HCT116 (cell line): ENCODE measurements around the gene YWHAH. TPM values are rescaled to one million over a fixed set of nuclear protein-coding genes. Genes with fewer than 3 reads are reported as not detected.

Experiments
- ATAC-seq: fragments of 200-7000 bp; cut with Tn5 transposase; 2 replicates; pipeline ENCODE4 v1.9.1; 2020; ENCODE audit warnings: mild to moderate bottlenecking, moderate library complexity
- BruUV-seq: library from RNA; stranded (reverse); fragments of 400-500 nt; replicated peaks from 2 replicates; lab custom pipeline; 2021; lab: Mats Ljungman, UMichigan
- CTCF ChIA-PET: fragments of 300-600 bp; sonication (Branson Sonifier 250); formaldehyde crosslinking; loops from one replicate; lab custom pipeline; 2021; ENCODE audit warnings: antibody characterized with exemption; lab: Charles Lee
- POLR2A ChIA-PET: fragments of 300-600, 350-600 bp; sonication (Branson Sonifier 250); formaldehyde crosslinking; loops from one replicate; lab custom pipeline; 2021; ENCODE audit warnings: antibody characterized with exemption; lab: Charles Lee
- RAD21 ChIA-PET, 2 experiments: fragments of 300-600 bp; sonication (Branson Sonifier 250); formaldehyde crosslinking; loops; one replicate each; lab custom pipeline; 2023; ENCODE audit warnings: low total read pairs in 2 of 2; ENCODE audit not compliant: uncharacterized antibody in 2 of 2, unreplicated experiment in 2 of 2, low non-redundant PET in 1 of 2; lab: Charles Lee
- DNase-seq: peaks from one replicate; pipeline ENCODE4 v3.0.0-alpha.2; 2010; ENCODE audit warnings: low read depth, low spot score
- H2AFZ ChIP-seq: fragments of 200-600 bp; shearing (Covaris generic), sonication (generic); 2 replicates; pipeline ENCODE4 v1.6.1; 2017; ENCODE audit warnings: low read depth, mixed run types, mixed read lengths, antibody characterized with exemption, low read length; ENCODE audit not compliant: poor library complexity, severe bottlenecking
- H3K27ac ChIP-seq: 2 replicates; pipeline ENCODE4 v1.5.1; 2012; ENCODE audit warnings: low read depth, low read length
- H3K27me3 ChIP-seq: fragments of 200-600 bp; sonication (generic); 2 replicates; pipeline ENCODE4 v1.6.1; 2016; ENCODE audit warnings: mixed run types, low read length, mixed read lengths; ENCODE audit not compliant: insufficient read depth
- H3K36me3 ChIP-seq, 2 experiments: fragments of 200-500 bp in 1 of 2; fragments of 200-600 bp in 1 of 2; sonication (Bioruptor generic) in 1 of 2; sonication (generic) in 1 of 2; 2 replicates each; pipeline versions ENCODE4 v1.5.1 to v1.6.1; 2014 to 2016; ENCODE audit warnings: low read length in 2 of 2, inconsistent platforms in 1 of 2, mixed read lengths in 1 of 2, mixed run types in 1 of 2; ENCODE audit not compliant: insufficient read depth in 2 of 2, control insufficient read depth in 1 of 2
- H3K4me1 ChIP-seq, 2 experiments: fragments of 200-600 bp in 1 of 2; sonication (generic) in 1 of 2; 2 replicates each; pipeline versions ENCODE4 v1.5.1 to v1.6.1; 2012 to 2017; ENCODE audit warnings: low read length in 2 of 2, inconsistent platforms in 1 of 2, mild to moderate bottlenecking in 1 of 2, mixed read lengths in 1 of 2, mixed run types in 1 of 2, moderate library complexity in 1 of 2; ENCODE audit not compliant: insufficient read depth in 2 of 2, control insufficient read depth in 1 of 2
- H3K4me2 ChIP-seq: fragments of 200-600 bp; sonication (generic); 2 replicates; pipeline ENCODE4 v1.6.1; 2017; ENCODE audit warnings: mixed run types, low read length, mixed read lengths
- H3K4me3 ChIP-seq, 2 experiments: fragments of 200-600 bp in 1 of 2; sonication (generic) in 1 of 2; replicated peaks in 1 of 2; 2 replicates each; pipeline ENCODE4 v1.5.1; 2011 to 2016; ENCODE audit warnings: low read length in 2 of 2, control low read depth in 1 of 2, low read depth in 1 of 2, mild to moderate bottlenecking in 1 of 2, mixed read lengths in 1 of 2, mixed run types in 1 of 2
- H3K79me2 ChIP-seq: fragments of 200-600 bp; sonication (generic); 2 replicates; pipeline ENCODE4 v1.6.1; 2017; ENCODE audit warnings: mild to moderate bottlenecking, mixed run types, low read length, moderate library complexity, mixed read lengths; ENCODE audit not compliant: insufficient read depth
- H3K9ac ChIP-seq: fragments of 200-600 bp; sonication (generic); 2 replicates; pipeline ENCODE4 v1.6.1; 2016; ENCODE audit warnings: low read length, mixed read lengths
- H3K9me2 ChIP-seq: fragments of 200-600 bp; sonication (generic), shearing (Covaris generic); 2 replicates; pipeline ENCODE4 v1.6.1; 2017; ENCODE audit warnings: mixed run types, mild to moderate bottlenecking, moderate library complexity; ENCODE audit not compliant: insufficient read depth
- H3K9me3 ChIP-seq, 2 experiments: fragments of 200-500 bp in 1 of 2; fragments of 200-600 bp in 1 of 2; sonication (Bioruptor generic) in 1 of 2; sonication (generic) in 1 of 2; 2 replicates each; pipeline ENCODE4 v1.6.1; 2014 to 2017; ENCODE audit warnings: low read length in 2 of 2, mixed read lengths in 2 of 2, inconsistent platforms in 1 of 2, low read depth in 1 of 2, mild to moderate bottlenecking in 1 of 2, mixed run types in 1 of 2, moderate library complexity in 1 of 2; ENCODE audit not compliant: control insufficient read depth in 1 of 2, insufficient read depth in 1 of 2
- H4K20me1 ChIP-seq: fragments of 200-600 bp; sonication (generic), shearing (Covaris generic); 2 replicates; pipeline ENCODE4 v1.6.1; 2017; ENCODE audit warnings: mixed run types, mild to moderate bottlenecking, moderate library complexity; ENCODE audit not compliant: insufficient read depth
- CBX3 ChIP-seq: IDR thresholded peaks from 2 replicates; pipeline ENCODE4 v1.6.1; 2012; ENCODE audit warnings: low read depth
- CEBPB ChIP-seq: IDR thresholded peaks from 2 replicates; pipeline ENCODE4 v1.6.1; 2012; ENCODE audit warnings: low read depth
- EGR1 ChIP-seq: IDR thresholded peaks from 2 replicates; pipeline ENCODE4 v1.6.1; 2012; ENCODE audit warnings: low read depth
- ELF1 ChIP-seq: IDR thresholded peaks from 2 replicates; pipeline ENCODE4 v1.6.1; 2012; ENCODE audit warnings: low read depth, borderline replicate concordance
- EZH2 ChIP-seq: fragments of 200-600 bp; sonication (generic); IDR thresholded peaks from 2 replicates; pipeline ENCODE4 v1.6.1; 2017; ENCODE audit warnings: antibody characterized with exemption, mixed run types
- EZH2phosphoT487 ChIP-seq: fragments of 200-600 bp; IDR thresholded peaks from 2 replicates; pipeline ENCODE4 v1.6.1; 2018; ENCODE audit warnings: antibody characterized with exemption, borderline replicate concordance
- FOSL1 ChIP-seq: IDR thresholded peaks from 2 replicates; pipeline ENCODE4 v1.6.1; 2012; ENCODE audit warnings: low read depth
- JUND ChIP-seq: IDR thresholded peaks from 2 replicates; pipeline ENCODE4 v1.6.1; 2012
- POLR2A ChIP-seq: IDR thresholded peaks from 2 replicates; pipeline ENCODE4 v1.7.0; 2011; ENCODE audit warnings: borderline replicate concordance; ENCODE audit not compliant: insufficient read depth, insufficient read length; ENCODE audit errors: extremely low read depth
- SIN3A ChIP-seq: IDR thresholded peaks from 2 replicates; pipeline ENCODE4 v1.6.1; 2012; ENCODE audit warnings: low read depth
- SRF ChIP-seq: IDR thresholded peaks from 2 replicates; pipeline ENCODE4 v1.6.1; 2012; ENCODE audit warnings: low read depth
- intact Hi-C: fragments of 100-400 bp; cut with micrococcal nuclease; formaldehyde crosslinking; loops from 2 replicates; pipeline ENCODE4 v1.10.0; 2022
- total RNA-seq: library from RNA; stranded (reverse); gene quantifications from one replicate; pipeline ENCODE4 v1.2.1, GENCODE V29; 2021; ENCODE audit not compliant: unreplicated experiment
- TF ChIP-seq, protein P1 (sequence below): IDR thresholded peaks from 2 replicates; pipeline ENCODE4 v1.6.1; 2011; ENCODE audit warnings: mild to moderate bottlenecking, low read length, moderate library complexity; ENCODE audit not compliant: insufficient replicate concordance; ENCODE audit errors: extremely low read depth
- TF ChIP-seq, protein P2 (sequence below), 3 experiments: fragments of 200-600 bp in 1 of 3; sonication (generic) in 1 of 3; IDR thresholded peaks in 2 of 3; conservative IDR thresholded peaks in 1 of 3; 2 replicates each; pipeline ENCODE4 v1.5.1; 2012 to 2017; ENCODE audit warnings: low read depth in 2 of 3, low read length in 2 of 3, antibody characterized with exemption in 1 of 3, borderline replicate concordance in 1 of 3, control low read depth in 1 of 3, mild to moderate bottlenecking in 1 of 3, mixed read lengths in 1 of 3, mixed run types in 1 of 3, moderate library complexity in 1 of 3; ENCODE audit not compliant: insufficient read depth in 1 of 3

The YWHAH gene
- total RNA-seq, 1 experiment from 2014 or later = 140 TPM

DNA sequence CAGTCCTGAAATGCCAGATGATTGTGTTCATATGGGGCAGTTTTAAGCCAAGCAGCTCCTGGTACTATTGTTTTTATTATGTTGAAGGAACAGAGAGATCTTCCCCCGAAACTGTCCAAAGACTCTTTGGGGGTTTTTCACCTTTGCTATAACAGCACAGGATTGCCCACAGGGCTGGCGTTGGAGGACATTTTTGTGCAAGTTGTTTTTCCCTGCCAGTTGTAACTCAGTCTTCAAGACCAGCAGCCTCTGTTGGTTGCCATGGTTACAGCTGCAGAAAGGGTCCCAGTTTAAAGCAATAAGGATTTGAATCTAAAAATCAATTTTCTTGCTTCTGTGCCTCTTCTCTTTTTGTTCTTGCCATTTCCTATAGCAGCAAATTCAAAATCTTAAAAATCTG is 45.4 kb upstream of the YWHAH start:
- CTCF ChIA-PET = no interaction called here
- POLR2A ChIA-PET = no interaction called here

DNA sequence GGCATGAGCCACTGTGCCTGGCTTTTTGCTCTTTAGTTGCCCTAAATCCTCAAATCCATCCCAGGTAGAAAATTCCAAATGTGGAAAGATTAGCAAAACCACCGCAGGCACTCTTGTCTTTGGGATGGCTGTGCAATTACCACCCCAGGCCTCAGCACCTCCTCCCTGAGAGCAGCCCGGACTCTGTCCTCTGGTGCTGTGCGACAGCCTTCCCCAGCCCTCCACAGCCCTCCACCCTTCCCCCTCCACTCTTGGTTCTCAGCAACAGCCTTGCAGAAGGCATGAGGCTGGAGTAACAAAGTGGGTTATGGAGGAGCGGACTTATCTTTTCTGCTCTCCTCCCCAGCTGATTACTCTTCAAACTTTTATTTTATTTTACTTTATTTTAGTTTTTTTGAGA is 44.7 kb upstream of the YWHAH start:
- Histone ChIP-seq H3K9me2 (no peaks in the 10 kb centered on the region), H3K27ac (no peak overlapping the region), H3K4me1 (no peaks in the 10 kb centered on the region), H2AFZ (no peak overlapping the region), H3K9me3 (no peaks in the 10 kb centered on the region), H3K36me3 (peaks cover 4 to 11% of the 10 kb centered on the region in 2 experiments; a peak in 3 of 4 replicates), H3K79me2 (no peaks in the 10 kb centered on the region), H3K4me2 (no peak overlapping the region), H3K27me3 (no peaks in the 10 kb centered on the region), H4K20me1 (no peaks in the 10 kb centered on the region), H3K4me3 (no peak overlapping the region), H3K9ac (no peak overlapping the region)
- no peak for TF ChIP-seq EZH2phosphoT487
- no peak for TF ChIP-seq CEBPB
- no peak for TF ChIP-seq ELF1
- TF ChIP-seq SIN3A = no peak
- TF ChIP-seq FOSL1 = no peak
- no peak for TF ChIP-seq POLR2A
- no peak for TF ChIP-seq SRF
- no peak for TF ChIP-seq JUND
- TF ChIP-seq, protein P1, sequence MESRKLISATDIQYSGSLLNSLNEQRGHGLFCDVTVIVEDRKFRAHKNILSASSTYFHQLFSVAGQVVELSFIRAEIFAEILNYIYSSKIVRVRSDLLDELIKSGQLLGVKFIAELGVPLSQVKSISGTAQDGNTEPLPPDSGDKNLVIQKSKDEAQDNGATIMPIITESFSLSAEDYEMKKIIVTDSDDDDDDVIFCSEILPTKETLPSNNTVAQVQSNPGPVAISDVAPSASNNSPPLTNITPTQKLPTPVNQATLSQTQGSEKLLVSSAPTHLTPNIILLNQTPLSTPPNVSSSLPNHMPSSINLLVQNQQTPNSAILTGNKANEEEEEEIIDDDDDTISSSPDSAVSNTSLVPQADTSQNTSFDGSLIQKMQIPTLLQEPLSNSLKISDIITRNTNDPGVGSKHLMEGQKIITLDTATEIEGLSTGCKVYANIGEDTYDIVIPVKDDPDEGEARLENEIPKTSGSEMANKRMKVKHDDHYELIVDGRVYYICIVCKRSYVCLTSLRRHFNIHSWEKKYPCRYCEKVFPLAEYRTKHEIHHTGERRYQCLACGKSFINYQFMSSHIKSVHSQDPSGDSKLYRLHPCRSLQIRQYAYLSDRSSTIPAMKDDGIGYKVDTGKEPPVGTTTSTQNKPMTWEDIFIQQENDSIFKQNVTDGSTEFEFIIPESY = no peak
- TF ChIP-seq, protein P2, sequence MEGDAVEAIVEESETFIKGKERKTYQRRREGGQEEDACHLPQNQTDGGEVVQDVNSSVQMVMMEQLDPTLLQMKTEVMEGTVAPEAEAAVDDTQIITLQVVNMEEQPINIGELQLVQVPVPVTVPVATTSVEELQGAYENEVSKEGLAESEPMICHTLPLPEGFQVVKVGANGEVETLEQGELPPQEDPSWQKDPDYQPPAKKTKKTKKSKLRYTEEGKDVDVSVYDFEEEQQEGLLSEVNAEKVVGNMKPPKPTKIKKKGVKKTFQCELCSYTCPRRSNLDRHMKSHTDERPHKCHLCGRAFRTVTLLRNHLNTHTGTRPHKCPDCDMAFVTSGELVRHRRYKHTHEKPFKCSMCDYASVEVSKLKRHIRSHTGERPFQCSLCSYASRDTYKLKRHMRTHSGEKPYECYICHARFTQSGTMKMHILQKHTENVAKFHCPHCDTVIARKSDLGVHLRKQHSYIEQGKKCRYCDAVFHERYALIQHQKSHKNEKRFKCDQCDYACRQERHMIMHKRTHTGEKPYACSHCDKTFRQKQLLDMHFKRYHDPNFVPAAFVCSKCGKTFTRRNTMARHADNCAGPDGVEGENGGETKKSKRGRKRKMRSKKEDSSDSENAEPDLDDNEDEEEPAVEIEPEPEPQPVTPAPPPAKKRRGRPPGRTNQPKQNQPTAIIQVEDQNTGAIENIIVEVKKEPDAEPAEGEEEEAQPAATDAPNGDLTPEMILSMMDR (IDR thresholded peaks at IDR 0.05 in 2 of 3, conservative IDR thresholded peaks at IDR 0.05 in 1 of 3; ENCODE audit: borderline replicate concordance in 1 of 3, insufficient read depth in 1 of 3, low read depth in 2 of 3, low read length in 2 of 3) = no peak
- TF ChIP-seq EZH2 = no peak
- TF ChIP-seq CBX3 = no peak
- no peak for TF ChIP-seq EGR1
- CTCF ChIA-PET = no interaction called here
- ATAC-seq (no peak), DNase-seq (no peak)
- RAD21 ChIA-PET = no interaction called here
- POLR2A ChIA-PET = no interaction called here
- no TSS peak for BruUV-seq
- intact Hi-C loops = no loop called here

More for the DNA sequence above, 45.4 kb upstream of the YWHAH start:
- no TSS peak for BruUV-seq
- Histone ChIP-seq H3K4me2 (no peak overlapping the region), H3K9ac (no peak overlapping the region), H2AFZ (no peak overlapping the region), H3K79me2 (no peaks in the 10 kb centered on the region), H3K27me3 (no peaks in the 10 kb centered on the region), H3K9me3 (no peaks in the 10 kb centered on the region), H3K36me3 (peaks cover 4 to 15% of the 10 kb centered on the region in 2 experiments; a peak in 3 of 4 replicates), H3K4me1 (no peaks in the 10 kb centered on the region), H3K4me3 (no peak overlapping the region), H3K9me2 (no peaks in the 10 kb centered on the region), H4K20me1 (no peaks in the 10 kb centered on the region), H3K27ac (no peak overlapping the region)
- no peak for DNase-seq
- RAD21 ChIA-PET = no interaction called here
- intact Hi-C loops = no loop called here
- no peak for TF ChIP-seq EGR1
- no peak for ATAC-seq
